HG02852 (cell line): ENCODE data around the gene ZNF436.
"Not testable (repeated sequence)": the region's sequence is repeated elsewhere in the genome, so short reads cannot be mapped to it uniquely, and the experiment has no call there.

Source experiments
- ATAC-seq: cut with Tn5 transposase; IDR thresholded peaks from one replicate; pipeline ENCODE4 v1.9.1; 2021; ENCODE audit warnings: mild to moderate bottlenecking, moderate library complexity; ENCODE audit not compliant: unreplicated experiment

Gene ZNF436

DNA sequence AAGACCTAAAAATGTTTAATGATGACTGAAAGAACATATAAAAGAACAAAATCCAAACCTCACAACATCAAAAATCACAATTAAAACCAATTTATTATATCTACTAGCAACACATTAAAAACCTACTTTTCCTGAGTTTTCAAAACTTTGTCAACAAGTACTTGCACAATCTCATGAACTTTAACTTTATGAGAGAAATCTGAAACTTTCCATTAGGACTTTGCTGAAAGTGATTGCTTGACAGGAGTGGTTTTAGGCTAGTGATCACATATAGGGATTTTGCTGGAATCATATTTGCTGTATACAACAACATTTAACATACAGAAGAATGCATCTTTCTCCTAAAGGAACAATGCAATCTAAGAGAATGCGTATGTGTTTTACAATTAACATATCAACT is 38.8 kb downstream of the ZNF436 start:
- ATAC-seq = no peak

DNA sequence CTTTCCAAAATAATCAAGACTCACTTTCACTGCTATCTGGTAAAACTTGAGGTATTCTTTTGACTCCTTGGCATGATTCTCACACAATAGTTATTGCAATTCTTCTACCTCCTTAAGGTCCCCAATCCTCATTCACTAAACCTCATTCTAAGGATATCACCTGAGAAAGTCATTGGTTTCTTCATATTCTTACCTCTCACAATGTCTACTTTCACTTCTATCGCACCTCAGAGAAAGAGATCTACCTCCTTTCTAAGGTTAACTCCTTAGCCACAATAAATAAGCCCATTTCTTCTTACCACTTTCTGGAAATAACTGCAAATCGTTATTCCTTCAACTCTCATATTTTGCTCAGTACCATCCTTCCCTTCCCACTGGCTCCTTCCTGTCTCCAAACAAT is 44.2 kb downstream of the ZNF436 start:
- no peak for ATAC-seq

DNA sequence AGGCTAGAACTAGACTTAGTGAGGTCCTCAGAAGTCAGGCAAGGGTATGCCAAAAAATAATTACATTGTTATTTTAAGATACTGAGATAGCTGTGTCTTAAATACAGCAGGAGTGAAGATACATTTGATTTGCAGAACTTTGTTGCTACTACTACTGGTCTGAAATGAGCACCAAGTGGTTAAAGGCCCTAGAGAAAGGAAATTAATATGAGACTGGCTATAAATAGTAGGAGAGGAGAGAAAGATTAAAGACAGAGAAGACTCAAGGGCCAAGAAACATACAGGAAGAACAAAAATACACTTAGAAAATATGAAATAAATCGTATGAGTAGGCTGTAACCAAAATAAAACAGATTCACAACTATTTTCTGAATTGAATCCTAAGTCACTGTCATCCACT is 46.9 kb downstream of the ZNF436 start:
- no peak for ATAC-seq

DNA sequence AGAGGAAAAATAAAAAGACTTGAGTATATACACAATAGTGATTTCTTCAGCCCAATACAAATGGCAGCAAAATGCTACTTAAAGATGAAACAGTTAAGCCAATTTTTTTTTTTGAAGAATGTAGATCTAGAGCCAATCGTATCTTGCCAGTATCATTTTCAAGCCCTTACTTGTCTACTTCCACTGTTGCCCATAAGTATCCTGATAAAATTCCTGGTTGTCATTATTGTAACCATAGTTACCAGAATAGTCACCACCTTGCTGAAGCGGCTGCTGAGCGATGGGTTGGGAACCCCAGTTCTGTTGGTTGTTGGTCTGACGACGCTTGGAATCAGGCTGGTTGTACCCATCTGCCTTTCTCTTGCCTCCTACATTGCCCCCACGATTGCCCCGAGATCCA is 59.4 kb downstream of the ZNF436 start:
- not testable (repeated sequence) for ATAC-seq
